Peyer's patch (tissue), 4 donors: ENCODE data around the gene SCNM1. TPM values are rescaled to one million over a fixed set of nuclear protein-coding genes. Genes with fewer than 3 reads are reported as not detected.

Experiments used
- DNase-seq, 3 donors: peaks; one replicate each; pipeline ENCODE4 v3.0.0-alpha.2; 2017 to 2019
- H3K27ac ChIP-seq, 4 donors: fragments of 200-600 bp; sonication (generic); one replicate each; pipeline ENCODE4 v1.5.1; 2016 to 2019
- H3K27me3 ChIP-seq, 2 donors: fragments of 200-600 bp; sonication (generic); one replicate each; pipeline ENCODE4 v1.5.1; 2019
- H3K36me3 ChIP-seq, 3 donors: fragments of 200-600 bp; sonication (generic); one replicate each; pipeline ENCODE4 v1.5.1; 2016 to 2019
- H3K4me1 ChIP-seq, 4 donors: fragments of 200-600 bp; sonication (generic); one replicate each; pipeline ENCODE4 v1.5.1; 2016 to 2019
- H3K4me3 ChIP-seq, 4 donors: fragments of 200-600 bp; sonication (generic); 1 replicate in 3 of 4; 2 replicates in 1 of 4; pipeline ENCODE4 v1.5.1; 2016 to 2019; ENCODE audit warnings: mild to moderate bottlenecking in 1 of 4
- H3K9me3 ChIP-seq, 4 donors: fragments of 200-600 bp; sonication (generic); one replicate each; pipeline ENCODE4 v1.5.1; 2016 to 2019; ENCODE audit warnings: mild to moderate bottlenecking in 1 of 4
- CTCF ChIP-seq, 6 experiments: fragments of 450-650 bp in 4 of 6; fragments of 200-600 bp in 2 of 6; sonication (generic) in 1 of 6; IDR thresholded peaks; one replicate each; pipeline ENCODE4 v1.5.1; 2017 to 2019; ENCODE audit warnings: antibody characterized with exemption in 6 of 6, mild to moderate bottlenecking in 3 of 6, moderate library complexity in 1 of 6
- POLR2A ChIP-seq, 2 donors: fragments of 450-650 bp; IDR thresholded peaks; one replicate each; pipeline ENCODE4 v1.5.1; 2017; ENCODE audit warnings: antibody characterized with exemption in 2 of 2, mild to moderate bottlenecking in 2 of 2, moderate library complexity in 2 of 2
- total RNA-seq, 4 donors: library from RNA; depleted of rRNA; stranded (reverse); fragments of >200 nt; gene quantifications; one replicate each; pipeline ENCODE4 v1.1.0, GENCODE V29; 2016

The SCNM1 gene
- total RNA-seq, 4 donors from 2014 or later: 16.1 to 48.9 (median 36.9) TPM

GRCh38 chr1:151210830-151211229 lies 44.9 kb downstream of the SCNM1 start:
- Histone ChIP-seq H3K36me3 (peaks cover 0 to 56% (median 0%) of the 10 kb centered on the region in 3 donors), H3K9me3 (no peaks in the 10 kb centered on the region), H3K27me3 (no peaks in the 10 kb centered on the region), H3K4me1 (peaks cover 0 to 5% (median 0%) of the 10 kb centered on the region in 4 donors), H3K27ac (no peak overlapping the region), H3K4me3 (no peak overlapping the region)
- TF ChIP-seq CTCF (IDR thresholded peaks at IDR 0.05): no peak
- no peak for TF ChIP-seq POLR2A (IDR thresholded peaks at IDR 0.05)
- DNase-seq: no peak

- peak in 1 of 3 donors; percentile 21 for DNase-seq
- H3K4me1 ChIP-seq: peaks cover 0 to 5% (median 0%) of the 10 kb centered on the region in 4 donors
- H3K36me3 ChIP-seq: peaks cover 0 to 46% (median 0%) of the 10 kb centered on the region in 3 donors
- H3K27ac ChIP-seq: no peak overlapping the region
- H3K27me3 ChIP-seq: no peaks in the 10 kb centered on the region
- H3K4me3 ChIP-seq: no peak overlapping the region
- TF ChIP-seq POLR2A (IDR thresholded peaks at IDR 0.05) (no peak), CTCF (IDR thresholded peaks at IDR 0.05) (no peak)
- no peaks in the 10 kb centered on the region for H3K9me3 ChIP-seq
These were observed 46.2 kb downstream of the SCNM1 start for GRCh38 chr1:151211972-151212705.

GRCh38 chr1:151213560-151213959 lies 47.6 kb downstream of the SCNM1 start:
- Histone ChIP-seq H3K27me3 (no peaks in the 10 kb centered on the region), H3K36me3 (peaks cover 0 to 36% (median 0%) of the 10 kb centered on the region in 3 donors), H3K4me1 (peaks cover 0 to 5% (median 0%) of the 10 kb centered on the region in 4 donors), H3K9me3 (no peaks in the 10 kb centered on the region), H3K4me3 (no peak overlapping the region), H3K27ac (no peak overlapping the region)
- DNase-seq: no peak
- TF ChIP-seq CTCF (IDR thresholded peaks at IDR 0.05) (no peak), POLR2A (IDR thresholded peaks at IDR 0.05) (no peak)

Other genes with a start within 250 kb of the SCNM1 start
- gene SETDB1, start 239.8 kb upstream of the SCNM1 start, total RNA-seq: 100 to 1,000 TPM in 1 of 4 donors, 10 to 100 TPM in 3; 28.2 to 106 (median 61.5) TPM
- gene CERS2, start 191.3 kb upstream of the SCNM1 start, total RNA-seq: 100 to 1,000 TPM in 3 of 4 donors, 10 to 100 TPM in 1; 48.7 to 212 (median 156) TPM
- gene ANXA9, start 183.9 kb upstream of the SCNM1 start, total RNA-seq: 1 to 10 TPM in 1 of 4 donors, under 1 TPM in 1, not detected in 2; 0.67 to 1.7 TPM
- 10 to 100 TPM; 37.1 to 76.4 (median 57.4) TPM for gene MINDY1, start 159.2 kb upstream of the SCNM1 start, total RNA-seq
- gene PRUNE1, start 157.7 kb upstream of the SCNM1 start, total RNA-seq: 10 to 100 TPM; 21.7 to 28.1 (median 25.1) TPM
- 1 to 10 TPM in 2 of 4 donors, under 1 TPM in 1, not detected in 1; 0.70 to 8.4 (median 3.6) TPM for gene BNIPL, start 129.6 kb upstream of the SCNM1 start, total RNA-seq
- gene C1orf56, start 118.4 kb upstream of the SCNM1 start, total RNA-seq: 1 to 10 TPM in 3 of 4 donors, not detected in 1; 1.3 to 2.5 (median 1.4) TPM
- 10 to 100 TPM; 48.6 to 87.5 (median 58.6) TPM for gene CDC42SE1, start 106.5 kb upstream of the SCNM1 start, total RNA-seq
- under 1 TPM in 2 of 4 donors, not detected in 2; 0.27 to 0.95 TPM for gene MLLT11, start 105.7 kb upstream of the SCNM1 start, total RNA-seq
- 10 to 100 TPM in 3 of 4 donors, 1 to 10 TPM in 1; 7.9 to 32.2 (median 15.8) TPM for gene GABPB2, start 95.4 kb upstream of the SCNM1 start, total RNA-seq
- gene SEMA6C, start 19.5 kb upstream of the SCNM1 start, total RNA-seq: 10 to 100 TPM in 3 of 4 donors, 1 to 10 TPM in 1; 2.5 to 24.6 (median 16.6) TPM
- gene TNFAIP8L2, start 9.5 kb upstream of the SCNM1 start, total RNA-seq: 1 to 10 TPM in 2 of 4 donors, not detected in 2; 4.0 to 6.6 TPM
- gene LYSMD1, start 242 bp upstream of the SCNM1 start, total RNA-seq: 10 to 100 TPM in 2 of 4 donors, 1 to 10 TPM in 2; 6.0 to 11.7 (median 10.2) TPM
- gene TMOD4, start 9.8 kb downstream of the SCNM1 start, total RNA-seq: 10 to 100 TPM in 1 of 4 donors, not detected in 3; 10.7 TPM
- gene VPS72, start 24.1 kb downstream of the SCNM1 start, total RNA-seq: 10 to 100 TPM; 21.5 to 26.9 (median 24.4) TPM
- 100 to 1,000 TPM in 2 of 4 donors, 10 to 100 TPM in 2; 54.5 to 118 (median 97.6) TPM for gene PIP5K1A, start 32.4 kb downstream of the SCNM1 start, total RNA-seq
- gene PSMD4, start 88.6 kb downstream of the SCNM1 start, total RNA-seq: 100 to 1,000 TPM in 2 of 4 donors, 10 to 100 TPM in 2; 84.6 to 153 (median 103) TPM
- 10 to 100 TPM; 30.5 to 53.5 (median 38.5) TPM for gene ZNF687, start 116.2 kb downstream of the SCNM1 start, total RNA-seq
- gene PI4KB, start 161.3 kb downstream of the SCNM1 start, total RNA-seq: 100 to 1,000 TPM in 1 of 4 donors, 10 to 100 TPM in 3; 68.0 to 147 (median 83.7) TPM
- 100 to 1,000 TPM in 1 of 4 donors, 10 to 100 TPM in 3; 35.6 to 187 (median 42.0) TPM for gene RFX5, start 181.1 kb downstream of the SCNM1 start, total RNA-seq
- gene SELENBP1, start 206.6 kb downstream of the SCNM1 start, total RNA-seq: 100 to 1,000 TPM; 194 to 623 (median 467) TPM
- 100 to 1,000 TPM; 119 to 223 (median 167) TPM for gene PSMB4, start 233.4 kb downstream of the SCNM1 start, total RNA-seq